K562 (cell line): ENCODE measurements around the gene AMTN. TPM values are rescaled to one million over a fixed set of nuclear protein-coding genes. Genes with fewer than 3 reads are reported as not detected.

Experiments used
- ATAC-seq: fragments of 200-7000 bp; cut with Tn5 transposase; 3 replicates; pipeline ENCODE4 v1.9.1; 2020; ENCODE audit warnings: moderate library complexity
- BruUV-seq: library from RNA; stranded (reverse); fragments of 400-500 nt; replicated peaks from 2 replicates; lab custom pipeline; 2021; lab: Mats Ljungman, UMichigan
- CTCF ChIA-PET: fragments of 300-600 bp; formaldehyde crosslinking; extraction: SDS; loops from one replicate; lab custom pipeline; 2021; ENCODE audit warnings: low intra/inter-chr PET ratio; lab: Yijun Ruan, JAX
- POLR2A ChIA-PET: fragments of 300-600, 350-650 bp; sonication (Branson Sonifier 250); formaldehyde crosslinking; extraction: SDS; loops from one replicate; lab custom pipeline; 2021; ENCODE audit warnings: antibody characterized with exemption, inconsistent platforms; lab: Yijun Ruan, JAX
- DNase-seq, 4 experiments: peaks; one replicate each; pipeline versions ENCODE4 v3.0.0 to v3.0.0-alpha.2; 2011 to 2018; ENCODE audit warnings: low spot score in 3 of 4, mixed read lengths in 3 of 4; ENCODE audit errors: extremely low read depth in 1 of 4
- FAIRE-seq: peaks from 2 replicates; lab custom pipeline; 2011; peaks lifted over from hg19 to GRCh38; lab: Jason Lieb, UNC
- H2AFZ ChIP-seq: 2 replicates; pipeline ENCODE4 v1.6.0; 2011; ENCODE audit warnings: low read depth, low read length, control low read depth, inconsistent platforms
- H3K27ac ChIP-seq: fragments of 200-600 bp; 3 replicates; pipeline ENCODE4 v1.8.0; 2011; ENCODE audit warnings: low read depth, mild to moderate bottlenecking, control low read depth, inconsistent platforms, low read length, moderate library complexity, mixed read lengths; ENCODE audit errors: extremely low read depth
- H3K27me3 ChIP-seq, 2 experiments: fragments of 300-600 bp in 1 of 2; 2 replicates in 1 of 2; 3 replicates in 1 of 2; pipeline versions ENCODE4 v1.6.0 to v1.8.0; 2011; ENCODE audit warnings: inconsistent platforms in 2 of 2, low read length in 2 of 2, mild to moderate bottlenecking in 1 of 2, mixed read lengths in 1 of 2, moderate library complexity in 1 of 2; ENCODE audit not compliant: control insufficient read depth in 2 of 2, insufficient read depth in 2 of 2
- H3K36me3 ChIP-seq: fragments of 300-600 bp; 3 replicates; pipeline ENCODE4 v1.8.0; 2011; ENCODE audit warnings: mild to moderate bottlenecking, low read length, inconsistent platforms; ENCODE audit not compliant: control insufficient read depth, insufficient read depth
- H3K4me1 ChIP-seq, 2 experiments: fragments of 200-600 bp in 1 of 2; replicated peaks in 1 of 2; 2 replicates in 1 of 2; 3 replicates in 1 of 2; pipeline versions ENCODE4 v1.5.1 to v1.8.0; 2011; ENCODE audit warnings: inconsistent platforms in 2 of 2, low read length in 2 of 2, mild to moderate bottlenecking in 1 of 2, mixed read lengths in 1 of 2, moderate library complexity in 1 of 2; ENCODE audit not compliant: control insufficient read depth in 2 of 2, insufficient read depth in 2 of 2
- H3K4me2 ChIP-seq: 2 replicates; pipeline ENCODE4 v1.6.1; 2011; ENCODE audit warnings: low read length, control low read depth, inconsistent platforms, mixed read lengths; ENCODE audit not compliant: insufficient read depth
- H3K4me3 ChIP-seq: fragments of 200-600 bp; sonication (generic), shearing (Covaris generic); 2 replicates; pipeline ENCODE4 v1.5.1; 2016; ENCODE audit warnings: control low read depth, inconsistent platforms
- H3K79me2 ChIP-seq: fragments of 200-600 bp; 3 replicates; pipeline ENCODE4 v1.8.0; 2011; ENCODE audit warnings: low read length, inconsistent platforms; ENCODE audit not compliant: control insufficient read depth, insufficient read depth
- H3K9ac ChIP-seq, 2 experiments: 2 replicates each; pipeline versions ENCODE4 v1.6.0 to v1.6.1; 2011; ENCODE audit warnings: low read depth in 2 of 2, low read length in 2 of 2, control low read depth in 1 of 2, inconsistent platforms in 1 of 2, mild to moderate bottlenecking in 1 of 2, mixed read lengths in 1 of 2; ENCODE audit not compliant: insufficient read depth in 1 of 2
- H3K9me1 ChIP-seq: one replicate; pipeline ENCODE4 v1.6.0; 2011; ENCODE audit warnings: inconsistent platforms, mild to moderate bottlenecking, low read length, moderate library complexity; ENCODE audit not compliant: control insufficient read depth, insufficient read depth
- H3K9me3 ChIP-seq: replicated peaks from 2 replicates; pipeline ENCODE4 v1.5.1; 2011; ENCODE audit warnings: low read depth, low read length, inconsistent platforms; ENCODE audit not compliant: control insufficient read depth, insufficient read depth
- H4K20me1 ChIP-seq: replicated peaks from 2 replicates; pipeline ENCODE4 v1.6.1; 2011; ENCODE audit warnings: low read length, inconsistent platforms, mixed read lengths; ENCODE audit not compliant: control insufficient read depth, insufficient read depth
- ARID3A ChIP-seq: IDR thresholded peaks from 2 replicates; pipeline ENCODE4 v1.6.1; 2012; ENCODE audit warnings: low read depth, low read length, improper control_type of control experiment, borderline replicate concordance
- E2F1 ChIP-seq: sonication (generic); formaldehyde crosslinking; IDR thresholded peaks from 2 replicates; pipeline ENCODE4 v1.8.1; 2023; ENCODE audit warnings: mild to moderate bottlenecking, missing genetic modification reagents, moderate library complexity
- EP400 ChIP-seq: fragments of 450-650 bp; IDR thresholded peaks from 2 replicates; pipeline ENCODE4 v1.6.1; 2017; ENCODE audit warnings: antibody characterized with exemption, mild to moderate bottlenecking, moderate library complexity
- ETS1 ChIP-seq: conservative IDR thresholded peaks from 2 replicates; pipeline ENCODE4 v1.6.1; 2011; ENCODE audit warnings: low read depth, mild to moderate bottlenecking, low read length; ENCODE audit not compliant: control insufficient read depth
- EWSR1 ChIP-seq: fragments of 450-650 bp; IDR thresholded peaks from 2 replicates; pipeline ENCODE4 v1.6.1; 2018; ENCODE audit warnings: borderline replicate concordance, mild to moderate bottlenecking, low read depth, moderate library complexity; ENCODE audit not compliant: partially characterized antibody
- KLF10 ChIP-seq: fragments of 250-450 bp; sonication (Bioruptor Pico); IDR thresholded peaks from 2 replicates; pipeline ENCODE4 v1.6.1; 2021; ENCODE audit warnings: matching md5 sums
- NBN ChIP-seq: fragments of 450-650 bp; IDR thresholded peaks from 2 replicates; pipeline ENCODE4 v1.6.1; 2016; ENCODE audit warnings: low read depth, mild to moderate bottlenecking
- NFE2 ChIP-seq: IDR thresholded peaks from 2 replicates; pipeline ENCODE4 v1.6.1; 2014; ENCODE audit warnings: antibody characterized with exemption, low read depth
- NR3C1 ChIP-seq: sonication (generic); formaldehyde crosslinking; IDR thresholded peaks from 2 replicates; pipeline ENCODE4 v1.8.1; 2022; ENCODE audit warnings: missing genetic modification reagents
- SNRNP70 ChIP-seq: fragments of 200-400 bp; formaldehyde crosslinking; optimal IDR thresholded peaks from 2 replicates; pipeline ENCODE3; 2017; ENCODE audit warnings: low read depth, low read length
- TAF9B ChIP-seq: fragments of 450-650 bp; IDR thresholded peaks from 2 replicates; pipeline ENCODE4 v1.6.1; 2018; ENCODE audit warnings: mild to moderate bottlenecking; ENCODE audit not compliant: partially characterized antibody
- ZNF140 ChIP-seq: fragments of 250-450 bp; sonication (Bioruptor Pico); IDR thresholded peaks from 2 replicates; pipeline ENCODE4 v1.8.0; 2021; ENCODE audit warnings: moderate library complexity, mild to moderate bottlenecking, inconsistent platforms
- ZNF217 ChIP-seq: sonication (generic); formaldehyde crosslinking; IDR thresholded peaks from 2 replicates; pipeline ENCODE4 v1.8.0; 2022; ENCODE audit warnings: mild to moderate bottlenecking, missing genetic modification reagents
- ZNF224 ChIP-seq: sonication (generic); formaldehyde crosslinking; IDR thresholded peaks from 2 replicates; pipeline ENCODE4 v1.8.0; 2022; ENCODE audit warnings: mild to moderate bottlenecking, missing genetic modification reagents
- ZNF316 ChIP-seq: fragments of 450-650 bp; IDR thresholded peaks from 2 replicates; pipeline ENCODE4 v1.6.1; 2016
- ZNF354B ChIP-seq: fragments of 250-450 bp; sonication (Bioruptor Pico); IDR thresholded peaks from 2 replicates; pipeline ENCODE4 v1.4.0; 2020
- whole genome bisulfite sequencing: fragments of 100-300 bp; shearing (Covaris generic); methylation state at CpG from one replicate; pipeline ENCODE4 v1.1.6; 2016; ENCODE audit warnings: low coverage, mixed read lengths; ENCODE audit not compliant: insufficient coverage; ENCODE audit errors: missing lambda C conversion rate; 5-methylcytosine and 5-hydroxymethylcytosine counted together
- in situ Hi-C: fragments of 300-500 bp; cut with MboI; formaldehyde crosslinking; loops from 4 replicates; pipeline ENCODE4 v1.15.0; 2018; ENCODE audit warnings: inconsistent platforms, mixed read lengths
- intact Hi-C: fragments of 100-400 bp; cut with micrococcal nuclease; formaldehyde crosslinking; loops from 2 replicates; pipeline ENCODE4 v1.14.2; 2022
- polyA plus RNA-seq, 8 experiments: library from polyadenylated mRNA; depleted of rRNA in 4 of 8; stranded (reverse) in 5 of 8; unstranded in 3 of 8; fragments of >200 nt; fragmentation: Nextera tagmentation in 2 of 8; fragmentation: Illumina TruSeq in 1 of 8; extraction: Ambion mirVana in 2 of 8; extraction: Trizol in 1 of 8; gene quantifications; 2 replicates each; pipeline versions ENCODE4 v1.2.1 to v1.2.3, GENCODE V29; 2011 to 2014; ENCODE audit warnings: inconsistent platforms in 1 of 8, missing spikeins in 1 of 8
- total RNA-seq, 7 experiments: library from RNA; depleted of rRNA in 6 of 7; stranded (reverse); fragments of >200 nt in 6 of 7; fragmentation: Illumina TruSeq in 2 of 7; extraction: Trizol in 2 of 7; gene quantifications; 2 replicates each; pipeline versions ENCODE4 v1.2.1 to v1.2.3, GENCODE V29; 2011 to 2021; ENCODE audit warnings: low replicate concordance in 1 of 7

The AMTN gene
- total and polyA plus RNA-seq, 9 of the 15 experiments (the other 6 are each of a cell fraction or from before 2014, with no cell fraction given) = not detected

- H3K79me2 ChIP-seq = no peaks in the 10 kb centered on the region
- no peak overlapping the region for H3K9ac ChIP-seq
- no peaks in the 10 kb centered on the region for H3K36me3 ChIP-seq
- no peaks in the 10 kb centered on the region for H3K27me3 ChIP-seq
- 0% methylated on average over 2 of the region's 2 CpGs for WGBS
- no peak overlapping the region for H3K4me2 ChIP-seq
- POLR2A ChIA-PET = no interaction called here
- no peaks in the 10 kb centered on the region for H3K4me1 ChIP-seq
- H3K27ac ChIP-seq = no peak overlapping the region
- H3K9me3 ChIP-seq = no peaks in the 10 kb centered on the region
- H4K20me1 ChIP-seq = no peaks in the 10 kb centered on the region
- no peak overlapping the region for H3K4me3 ChIP-seq
- no peak for TF ChIP-seq TAF9B
- no peak for TF ChIP-seq NFE2
- no peak for TF ChIP-seq ZNF140 (CRISPR knock-in tag)
- TF ChIP-seq ZNF217 (CRISPR knock-in tag) = no peak
- no peak for TF ChIP-seq ETS1
- TF ChIP-seq ZNF224 (CRISPR knock-in tag) = no peak
- TF ChIP-seq NBN = no peak
- no peak for TF ChIP-seq SNRNP70
- TF ChIP-seq E2F1 (CRISPR knock-in tag) = no peak
- no peak for TF ChIP-seq KLF10
- no peak for TF ChIP-seq ZNF354B
- TF ChIP-seq NR3C1 (CRISPR knock-in tag) = no peak
- no peak for TF ChIP-seq EWSR1
- no peak for TF ChIP-seq ARID3A
- no peak for TF ChIP-seq EP400
- no peak for TF ChIP-seq ZNF316
- TF ChIP-seq, all 486 proteins: peak for 0
- H3K9me1 ChIP-seq = no peaks in the 10 kb centered on the region
- no peak overlapping the region for H2AFZ ChIP-seq
- CTCF ChIA-PET = no interaction called here
- intact Hi-C loops = no loop called here
- in situ Hi-C loops = no loop called here
- BruUV-seq = no TSS peak
- DNase-seq (no peak), FAIRE-seq (no peak), ATAC-seq (no peak)
Observed at GRCh38 chr4:70570796-70571195, 52.4 kb downstream of the AMTN start.
